Nephron (organoid): Measurements from ENCODE around the gene CPN2.

Experiments used
- H3K27ac Mint-ChIP-seq, 3 experiments: 2 replicates each; pipeline ENCODE4 v1.8.0; 2020; ENCODE audit warnings: mixed read lengths in 3 of 3, mild to moderate bottlenecking in 2 of 3, moderate library complexity in 1 of 3
- H3K27me3 Mint-ChIP-seq: 2 replicates; pipeline ENCODE4 v1.8.0; 2021; ENCODE audit warnings: low read depth, mild to moderate bottlenecking, moderate library complexity, mixed read lengths
- H3K36me3 Mint-ChIP-seq: 2 replicates; pipeline ENCODE4 v1.8.0; 2020; ENCODE audit warnings: low read depth, mixed read lengths
- H3K4me1 Mint-ChIP-seq: 2 replicates; pipeline ENCODE4 v1.8.0; 2020; ENCODE audit warnings: mixed read lengths
- H3K4me3 Mint-ChIP-seq, 3 experiments: 2 replicates each; pipeline ENCODE4 v1.8.0; 2020; ENCODE audit warnings: mild to moderate bottlenecking in 3 of 3, mixed read lengths in 3 of 3, moderate library complexity in 2 of 3
- H3K9me3 Mint-ChIP-seq: 2 replicates; pipeline ENCODE4 v1.8.0; 2020; ENCODE audit warnings: mixed read lengths
- CTCF ChIP-seq, 3 experiments: fragments of 200-600 bp; sonication (generic); IDR thresholded peaks; one replicate each; pipeline ENCODE4 v1.5.0; 2021; ENCODE audit warnings: antibody characterized with exemption in 3 of 3; ENCODE audit not compliant: unreplicated experiment in 3 of 3

The CPN2 gene

GRCh38 chr3:194333212-194333980 is 17.7 kb downstream of the CPN2 start:
- TF ChIP-seq CTCF (IDR thresholded peaks at IDR 0.05; ENCODE audit: unreplicated experiment in 3 of 3) = peak; percentile 99 to 100 (median 100)
- H3K27me3 Mint-ChIP-seq = peaks cover 54% of the 10 kb centered on the region
- no peak overlapping the region for H3K27ac Mint-ChIP-seq
- peaks cover 25% of the 10 kb centered on the region for H3K4me1 Mint-ChIP-seq
- H3K9me3 Mint-ChIP-seq = no peaks in the 10 kb centered on the region
- H3K4me3 Mint-ChIP-seq = peak overlapping the region; percentile 78 to 82 (median 80)
- no peaks in the 10 kb centered on the region for H3K36me3 Mint-ChIP-seq

- Mint-ChIP-seq H3K36me3 (no peaks in the 10 kb centered on the region), H3K4me3 (peak overlapping the region; percentile 78 to 82 (median 80)), H3K9me3 (no peaks in the 10 kb centered on the region), H3K27ac (peak overlapping the region in 1 of 3 experiments; percentile 38), H3K27me3 (peaks cover 51% of the 10 kb centered on the region), H3K4me1 (peaks cover 23% of the 10 kb centered on the region)
- TF ChIP-seq CTCF (IDR thresholded peaks at IDR 0.05; ENCODE audit: unreplicated experiment in 3 of 3) = no peak
Observed at GRCh38 chr3:194332858-194333211, 18.3 kb downstream of the CPN2 start.

GRCh38 chr3:194330579-194330978 is 20.5 kb downstream of the CPN2 start:
- Mint-ChIP-seq H3K27ac (peak overlapping the region in 1 of 3 experiments; percentile 38), H3K36me3 (no peaks in the 10 kb centered on the region), H3K27me3 (peaks cover 39% of the 10 kb centered on the region), H3K9me3 (no peaks in the 10 kb centered on the region), H3K4me1 (peaks cover 18% of the 10 kb centered on the region), H3K4me3 (no peak overlapping the region)
- no peak for TF ChIP-seq CTCF (IDR thresholded peaks at IDR 0.05; ENCODE audit: unreplicated experiment in 3 of 3)

GRCh38 chr3:194330160-194330559 is 21.0 kb downstream of the CPN2 start:
- peaks cover 18% of the 10 kb centered on the region for H3K4me1 Mint-ChIP-seq
- TF ChIP-seq CTCF (IDR thresholded peaks at IDR 0.05; ENCODE audit: unreplicated experiment in 3 of 3) = no peak
- H3K27me3 Mint-ChIP-seq = peaks cover 36% of the 10 kb centered on the region
- peak overlapping the region in 1 of 3 experiments; percentile 9 for H3K27ac Mint-ChIP-seq
- H3K36me3 Mint-ChIP-seq = no peaks in the 10 kb centered on the region
- no peaks in the 10 kb centered on the region for H3K9me3 Mint-ChIP-seq
- H3K4me3 Mint-ChIP-seq = peak overlapping the region in 1 of 3 experiments; percentile 41

GRCh38 chr3:194329583-194329965 is 21.6 kb downstream of the CPN2 start:
- no peak for TF ChIP-seq CTCF (IDR thresholded peaks at IDR 0.05; ENCODE audit: unreplicated experiment in 3 of 3)
- Mint-ChIP-seq H3K4me1 (peaks cover 18% of the 10 kb centered on the region), H3K27me3 (peaks cover 36% of the 10 kb centered on the region), H3K36me3 (no peaks in the 10 kb centered on the region), H3K27ac (peak overlapping the region in 2 of 3 experiments; percentile 32 to 56), H3K9me3 (no peaks in the 10 kb centered on the region), H3K4me3 (peak overlapping the region in 1 of 3 experiments; percentile 41)
